OCI-LY7 (cell line): ENCODE results near the gene CLN5. TPM values are rescaled to one million over a fixed set of nuclear protein-coding genes. Genes with fewer than 3 reads are reported as not detected.

Experiments used
- total RNA-seq, 2 experiments: library from RNA; depleted of rRNA in 1 of 2; stranded (reverse); fragments of >200 nt in 1 of 2; shearing (Covaris generic) in 1 of 2; gene quantifications; 2 replicates each; pipeline ENCODE4 v1.2.3, GENCODE V29; 2014 to 2022

Gene CLN5
- total RNA-seq, 2 experiments from 2014 or later = 10.1 to 12.7 TPM

Other genes starting within 250 kb of the CLN5 start
- gene KCTD12, start 105.7 kb upstream of the CLN5 start, total RNA-seq (2014; rRNA removed; shearing (Covaris generic)) = not detected in 2 replicates
- gene KCTD12, start 105.7 kb upstream of the CLN5 start, total RNA-seq (2022) = 0.08 and 0.13 TPM in 2 replicates
- gene ACOD1, start 43.6 kb upstream of the CLN5 start, total RNA-seq (2014; rRNA removed; shearing (Covaris generic)) = not detected in 2 replicates
- not detected in 2 replicates for gene ACOD1, start 43.6 kb upstream of the CLN5 start, total RNA-seq (2022)
- gene FBXL3, start 35.1 kb downstream of the CLN5 start, total RNA-seq (2014; rRNA removed; shearing (Covaris generic)) = 21.6 and 23.4 TPM in 2 replicates
- 24.7 and 25.1 TPM in 2 replicates for gene FBXL3, start 35.1 kb downstream of the CLN5 start, total RNA-seq (2022)